HepG2 (cell line): ENCODE data around the gene PTEN. TPM values are rescaled to one million over a fixed set of nuclear protein-coding genes. Genes with fewer than 3 reads are reported as not detected.
"Not testable (repeated sequence)": the region's sequence is repeated elsewhere in the genome, so short reads cannot be mapped to it uniquely, and the experiment has no call there.

Source experiments
- ATAC-seq: fragments of 200-7000 bp; cut with Tn5 transposase; 3 replicates; pipeline ENCODE4 v1.9.1; 2020; ENCODE audit warnings: mild to moderate bottlenecking, moderate library complexity
- BruUV-seq: library from RNA; stranded (reverse); fragments of 400-500 nt; replicated peaks from 2 replicates; lab custom pipeline; 2021; lab: Mats Ljungman, UMichigan
- CTCF ChIA-PET: fragments of 300-600 bp; formaldehyde crosslinking; extraction: SDS; loops from one replicate; lab custom pipeline; 2021; ENCODE audit warnings: low total read pairs, inconsistent platforms, low intra/inter-chr PET ratio; lab: Yijun Ruan, JAX
- POLR2A ChIA-PET: fragments of 350-600 bp; sonication (Branson Sonifier 250); formaldehyde crosslinking; loops from one replicate; lab custom pipeline; 2020; ENCODE audit warnings: antibody characterized with exemption, inconsistent platforms; lab: Yijun Ruan, JAX
- DNase-seq: peaks from one replicate; pipeline ENCODE4 v3.0.0-alpha.2; 2015; ENCODE audit warnings: low spot score
- FAIRE-seq: peaks from 3 replicates; lab custom pipeline; 2011; peaks lifted over from hg19 to GRCh38; lab: Jason Lieb, UNC
- H2AFZ ChIP-seq: one replicate; pipeline ENCODE4 v1.6.1; 2011; ENCODE audit warnings: low read length, inconsistent platforms
- H3K27ac ChIP-seq: fragments of 300-600 bp; 3 replicates; pipeline ENCODE4 v1.8.0; 2011; ENCODE audit warnings: mixed run types, mild to moderate bottlenecking, mixed read lengths, low read length, inconsistent platforms; ENCODE audit not compliant: insufficient read depth; ENCODE audit errors: extremely low read length
- H3K27me3 ChIP-seq, 2 experiments: fragments of 200-600 bp in 1 of 2; 2 replicates in 1 of 2; 3 replicates in 1 of 2; pipeline versions ENCODE4 v1.6.0 to v1.8.0; 2011; ENCODE audit warnings: low read length in 2 of 2, mild to moderate bottlenecking in 2 of 2, moderate library complexity in 2 of 2, inconsistent platforms in 1 of 2; ENCODE audit not compliant: insufficient read depth in 2 of 2, control insufficient read depth in 1 of 2
- H3K36me3 ChIP-seq, 2 experiments: fragments of 200-600 bp in 1 of 2; replicated peaks in 1 of 2; 2 replicates in 1 of 2; 3 replicates in 1 of 2; pipeline versions ENCODE4 v1.5.1 to v1.8.0; 2011; ENCODE audit warnings: low read length in 2 of 2, inconsistent platforms in 1 of 2; ENCODE audit not compliant: insufficient read depth in 2 of 2, control insufficient read depth in 1 of 2
- H3K4me1 ChIP-seq: 2 replicates; pipeline ENCODE4 v1.5.1; 2012; ENCODE audit warnings: low read length, inconsistent platforms; ENCODE audit not compliant: insufficient read depth
- H3K4me2 ChIP-seq: 2 replicates; pipeline ENCODE4 v1.6.0; 2011; ENCODE audit warnings: low read depth, low read length, inconsistent platforms
- H3K4me3 ChIP-seq, 3 experiments: fragments of 200-600 bp in 1 of 3; sonication (generic), shearing (Covaris generic) in 1 of 3; replicated peaks in 1 of 3; 2 replicates each; pipeline ENCODE4 v1.5.1; 2011 to 2016; ENCODE audit warnings: low read length in 3 of 3, inconsistent platforms in 2 of 3, low read depth in 2 of 3, mild to moderate bottlenecking in 2 of 3, control low read depth in 1 of 3, mixed read lengths in 1 of 3; ENCODE audit not compliant: insufficient read depth in 1 of 3
- H3K79me2 ChIP-seq: one replicate; pipeline ENCODE4 v1.6.1; 2011; ENCODE audit warnings: low read length, inconsistent platforms; ENCODE audit not compliant: insufficient read depth
- H3K9ac ChIP-seq: 2 replicates; pipeline ENCODE4 v1.6.0; 2011; ENCODE audit warnings: mild to moderate bottlenecking, low read depth, low read length, inconsistent platforms; ENCODE audit not compliant: insufficient read depth
- H3K9me3 ChIP-seq: 2 replicates; pipeline ENCODE4 v1.5.1; 2012; ENCODE audit warnings: mild to moderate bottlenecking, low read length
- H4K20me1 ChIP-seq: 2 replicates; pipeline ENCODE4 v1.6.0; 2011; ENCODE audit warnings: inconsistent platforms, mild to moderate bottlenecking, low read length, moderate library complexity; ENCODE audit not compliant: insufficient read depth
- DZIP1 ChIP-seq: sonication (generic); formaldehyde crosslinking; IDR thresholded peaks from 2 replicates; pipeline ENCODE4 v1.5.0; 2020; ENCODE audit warnings: mild to moderate bottlenecking, missing genetic modification reagents
- JARID2 ChIP-seq: sonication (generic); formaldehyde crosslinking; IDR thresholded peaks from 2 replicates; pipeline ENCODE4 v1.8.1; 2023; ENCODE audit warnings: missing genetic modification reagents, inconsistent platforms; ENCODE audit not compliant: insufficient replicate concordance
- TBX2 ChIP-seq: sonication (generic); formaldehyde crosslinking; IDR thresholded peaks from 2 replicates; pipeline ENCODE4 v1.5.0; 2020; ENCODE audit warnings: missing genetic modification reagents, mild to moderate bottlenecking, borderline replicate concordance
- ZGPAT ChIP-seq: IDR thresholded peaks from 2 replicates; pipeline ENCODE4 v1.6.1; 2016; ENCODE audit warnings: mild to moderate bottlenecking
- ZNF772 ChIP-seq: sonication (generic); formaldehyde crosslinking; IDR thresholded peaks from 2 replicates; pipeline ENCODE4 v1.5.0; 2020; ENCODE audit warnings: mild to moderate bottlenecking, missing genetic modification reagents
- WGBS: methylation state at CpG from one replicate; pipeline ENCODE4 v1.1.6; 2017; ENCODE audit warnings: low lambda C conversion rate; 5-methylcytosine and 5-hydroxymethylcytosine counted together
- in situ Hi-C: cut with HindIII; loops from 2 replicates; pipeline ENCODE4 v1.10.0; 2017; ENCODE audit warnings: low pct_unique_long_range_greater_than_20kb; ENCODE audit not compliant: extremely low pct_ligation_motif_present
- intact Hi-C: fragments of 100-400 bp; cut with micrococcal nuclease; formaldehyde crosslinking; loops from one replicate; pipeline ENCODE4 v1.10.0; 2022; ENCODE audit not compliant: unreplicated experiment
- polyA plus RNA-seq, 8 experiments: library from polyadenylated mRNA; depleted of rRNA in 3 of 8; stranded (reverse) in 7 of 8; unstranded in 1 of 8; fragments of >200 nt; fragmentation: Illumina TruSeq in 4 of 8; extraction: Trizol in 4 of 8; gene quantifications; 2 replicates each; pipeline versions ENCODE4 v1.2.1 to v1.2.3, GENCODE V29; 2011 to 2016; ENCODE audit warnings: low read depth in 4 of 8, missing spikeins in 1 of 8, mixed read lengths in 1 of 8; ENCODE audit not compliant: insufficient read depth in 1 of 8
- total RNA-seq, 5 experiments: library from RNA; depleted of rRNA; stranded (reverse); fragments of >200 nt; fragmentation: Illumina TruSeq; extraction: Trizol; gene quantifications; 2 replicates each; pipeline ENCODE4 v1.2.3, GENCODE V29; 2016; ENCODE audit warnings: low read depth in 1 of 5

The PTEN gene
- total and polyA plus RNA-seq, 2 of the 13 experiments (the other 11 are each of a cell fraction or from before 2014, with no cell fraction given) = 30.3 to 61.3 TPM

- WGBS = 65% methylated on average over 2 of the region's 2 CpGs
- Histone ChIP-seq H2AFZ (no peak overlapping the region), H3K27me3 (no peaks in the 10 kb centered on the region), H4K20me1 (no peaks in the 10 kb centered on the region), H3K9ac (no peak overlapping the region), H3K27ac (no peak overlapping the region), H3K4me2 (no peak overlapping the region), H3K4me3 (no peak overlapping the region), H3K9me3 (no peaks in the 10 kb centered on the region), H3K36me3 (no peaks in the 10 kb centered on the region), H3K4me1 (no peaks in the 10 kb centered on the region), H3K79me2 (no peaks in the 10 kb centered on the region)
- POLR2A ChIA-PET = interaction anchor here (1.2 kb wide), 1 partner anchor 10 kb away, joined by 5 read pairs; the partner anchor contains the start of gene ATAD1
- in situ Hi-C loops = no loop called here
- FAIRE-seq (no peak), DNase-seq (no peak), ATAC-seq (no peak)
- TF ChIP-seq JARID2 (CRISPR knock-in tag) = no peak
- no peak for TF ChIP-seq TBX2 (CRISPR knock-in tag)
- TF ChIP-seq ZGPAT (CRISPR knock-in tag) = no peak
- no peak for TF ChIP-seq ZNF772
- no peak for TF ChIP-seq DZIP1 (CRISPR knock-in tag)
- CTCF ChIA-PET = no interaction called here
- intact Hi-C loops = no loop called here
- BruUV-seq = no TSS peak
These were observed 35.7 kb upstream of the PTEN start for GRCh38 chr10:87827681-87828080.

- intact Hi-C loops, in situ Hi-C loops, H2AFZ ChIP-seq, FAIRE-seq, CTCF ChIA-PET, H3K4me1 ChIP-seq, H3K27ac ChIP-seq, DNase-seq, H3K4me2 ChIP-seq, H3K9me3 ChIP-seq, H3K79me2 ChIP-seq, H3K4me3 ChIP-seq, BruUV-seq, H3K9ac ChIP-seq, ATAC-seq, H3K36me3 ChIP-seq, H4K20me1 ChIP-seq, H3K27me3 ChIP-seq: not testable (repeated sequence)
- WGBS = 42% methylated on average over 4 of the region's 4 CpGs
- POLR2A ChIA-PET = interaction anchor here (1.2 kb wide), 1 partner anchor 11 kb away, joined by 5 read pairs; the partner anchor contains the start of gene ATAD1
These were observed 34.4 kb upstream of the PTEN start for GRCh38 chr10:87829051-87829450.
